Fibroblast of lung (primary cell): Measurements from ENCODE around the gene SLC4A9. TPM values are rescaled to one million over a fixed set of nuclear protein-coding genes. Genes with fewer than 3 reads are reported as not detected.

Source experiments
- DNase-seq, 2 donors: peaks; one replicate each; pipeline versions ENCODE4 v3.0.0 to v3.0.0-alpha.2; 2010; ENCODE audit warnings: low read depth in 2 of 2
- H2AFZ ChIP-seq: 2 replicates; pipeline ENCODE4 v1.5.1; 2012; ENCODE audit warnings: low read length, control low read depth, inconsistent platforms
- H3K27ac ChIP-seq: 2 replicates; pipeline ENCODE4 v1.5.1; 2011; ENCODE audit warnings: low read length, control low read depth; ENCODE audit not compliant: insufficient read depth
- H3K27me3 ChIP-seq: 2 replicates; pipeline ENCODE4 v1.5.1; 2011; ENCODE audit warnings: mild to moderate bottlenecking, low read length; ENCODE audit not compliant: control insufficient read depth, insufficient read depth
- H3K36me3 ChIP-seq: 2 replicates; pipeline ENCODE4 v1.5.1; 2011; ENCODE audit warnings: low read length; ENCODE audit not compliant: control insufficient read depth, insufficient read depth
- H3K4me1 ChIP-seq: 2 replicates; pipeline ENCODE4 v1.5.1; 2011; ENCODE audit warnings: low read length; ENCODE audit not compliant: control insufficient read depth, insufficient read depth; ENCODE audit errors: extremely low read depth
- H3K4me2 ChIP-seq: 2 replicates; pipeline ENCODE4 v1.5.1; 2011; ENCODE audit warnings: low read length, control low read depth; ENCODE audit not compliant: insufficient read depth; ENCODE audit errors: extremely low read depth
- H3K4me3 ChIP-seq, 4 experiments: fragments of 200-600 bp in 1 of 4; sonication (generic) in 1 of 4; replicated peaks in 1 of 4; 2 replicates each; pipeline ENCODE4 v1.5.1; 2011 to 2016; ENCODE audit warnings: low read length in 4 of 4, low read depth in 3 of 4, mild to moderate bottlenecking in 3 of 4, control low read depth in 2 of 4, inconsistent platforms in 1 of 4, mixed read lengths in 1 of 4; ENCODE audit not compliant: insufficient read depth in 1 of 4; ENCODE audit errors: control extremely low read depth in 1 of 4
- H3K79me2 ChIP-seq: 2 replicates; pipeline ENCODE4 v1.5.1; 2012; ENCODE audit warnings: mild to moderate bottlenecking, low read length, inconsistent platforms; ENCODE audit not compliant: control insufficient read depth, insufficient read depth
- H3K9ac ChIP-seq: 2 replicates; pipeline ENCODE4 v1.5.1; 2011; ENCODE audit warnings: mild to moderate bottlenecking, low read length, control low read depth; ENCODE audit not compliant: insufficient read depth
- H3K9me3 ChIP-seq: 2 replicates; pipeline ENCODE4 v1.5.1; 2012; ENCODE audit warnings: low read depth, low read length; ENCODE audit not compliant: control insufficient read depth, insufficient read depth
- H4K20me1 ChIP-seq: 2 replicates; pipeline ENCODE4 v1.5.1; 2011; ENCODE audit warnings: low read length; ENCODE audit not compliant: control insufficient read depth, insufficient read depth; ENCODE audit errors: extremely low read depth
- EZH2 ChIP-seq: IDR thresholded peaks from 2 replicates; pipeline ENCODE4 v1.5.1; 2012; ENCODE audit warnings: low read length, control low read depth, mild to moderate bottlenecking; ENCODE audit errors: missing control alignments
- polyA plus RNA-seq, 2 donors: library from polyadenylated mRNA; depleted of rRNA in 1 of 2; stranded (reverse) in 1 of 2; unstranded in 1 of 2; fragments of >200 nt; gene quantifications; 2 replicates each; pipeline ENCODE4 v1.2.1, GENCODE V29; 2011 to 2012; ENCODE audit warnings: missing spikeins in 1 of 2
- total RNA-seq: library from RNA; depleted of rRNA; stranded (reverse); fragments of >200 nt; gene quantifications from 2 replicates; pipeline ENCODE4 v1.2.1, GENCODE V29; 2014
- TF ChIP-seq, protein P1 (sequence below), 2 donors: IDR thresholded peaks in 1 of 2; conservative IDR thresholded peaks in 1 of 2; 1 replicate in 1 of 2; 2 replicates in 1 of 2; pipeline ENCODE4 v1.5.1; 2011 to 2012; ENCODE audit warnings: low read length in 2 of 2, control low read depth in 1 of 2, inconsistent platforms in 1 of 2, low read depth in 1 of 2, mild to moderate bottlenecking in 1 of 2

Gene SLC4A9
- total and polyA plus RNA-seq, 2 donors (not counting 1 experiment from before 2014, with no cell fraction given), result not detected

DNA sequence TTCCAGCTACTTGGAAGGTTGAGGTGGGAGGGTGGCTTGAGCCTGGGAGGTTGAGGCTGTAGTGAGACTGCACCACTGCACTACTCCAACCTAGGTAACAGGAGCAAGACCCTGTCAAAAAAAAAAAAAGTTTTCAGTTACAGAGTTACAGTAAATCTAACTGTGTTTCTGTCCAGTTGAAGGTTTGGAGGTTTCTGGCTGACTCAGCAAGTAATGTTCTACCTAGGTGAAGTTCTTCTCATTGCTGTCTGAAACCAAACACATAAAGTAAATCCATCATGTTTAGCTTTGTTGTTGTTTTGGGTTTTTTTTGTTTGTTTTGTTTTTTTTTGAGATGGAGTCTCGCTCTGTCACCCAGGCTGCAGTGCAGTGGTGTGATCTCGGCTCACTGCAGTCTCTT lies 33.7 kb downstream of the SLC4A9 start:
- Histone ChIP-seq H3K36me3 (no peaks in the 10 kb centered on the region), H4K20me1 (no peaks in the 10 kb centered on the region), H3K4me2 (no peak overlapping the region), H3K9me3 (no peaks in the 10 kb centered on the region), H3K9ac (no peak overlapping the region), H3K4me1 (no peaks in the 10 kb centered on the region), H3K27ac (no peak overlapping the region), H2AFZ (no peak overlapping the region), H3K27me3 (no peaks in the 10 kb centered on the region), H3K4me3 (no peak overlapping the region), H3K79me2 (no peaks in the 10 kb centered on the region)
- DNase-seq, result no peak
- TF ChIP-seq, protein P1, sequence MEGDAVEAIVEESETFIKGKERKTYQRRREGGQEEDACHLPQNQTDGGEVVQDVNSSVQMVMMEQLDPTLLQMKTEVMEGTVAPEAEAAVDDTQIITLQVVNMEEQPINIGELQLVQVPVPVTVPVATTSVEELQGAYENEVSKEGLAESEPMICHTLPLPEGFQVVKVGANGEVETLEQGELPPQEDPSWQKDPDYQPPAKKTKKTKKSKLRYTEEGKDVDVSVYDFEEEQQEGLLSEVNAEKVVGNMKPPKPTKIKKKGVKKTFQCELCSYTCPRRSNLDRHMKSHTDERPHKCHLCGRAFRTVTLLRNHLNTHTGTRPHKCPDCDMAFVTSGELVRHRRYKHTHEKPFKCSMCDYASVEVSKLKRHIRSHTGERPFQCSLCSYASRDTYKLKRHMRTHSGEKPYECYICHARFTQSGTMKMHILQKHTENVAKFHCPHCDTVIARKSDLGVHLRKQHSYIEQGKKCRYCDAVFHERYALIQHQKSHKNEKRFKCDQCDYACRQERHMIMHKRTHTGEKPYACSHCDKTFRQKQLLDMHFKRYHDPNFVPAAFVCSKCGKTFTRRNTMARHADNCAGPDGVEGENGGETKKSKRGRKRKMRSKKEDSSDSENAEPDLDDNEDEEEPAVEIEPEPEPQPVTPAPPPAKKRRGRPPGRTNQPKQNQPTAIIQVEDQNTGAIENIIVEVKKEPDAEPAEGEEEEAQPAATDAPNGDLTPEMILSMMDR (conservative IDR thresholded peaks at IDR 0.05 in 1 of 2, IDR thresholded peaks at IDR 0.05 in 1 of 2; ENCODE audit: low read depth in 1 of 2, low read length in 2 of 2), result no peak
- no peak for TF ChIP-seq EZH2

DNA sequence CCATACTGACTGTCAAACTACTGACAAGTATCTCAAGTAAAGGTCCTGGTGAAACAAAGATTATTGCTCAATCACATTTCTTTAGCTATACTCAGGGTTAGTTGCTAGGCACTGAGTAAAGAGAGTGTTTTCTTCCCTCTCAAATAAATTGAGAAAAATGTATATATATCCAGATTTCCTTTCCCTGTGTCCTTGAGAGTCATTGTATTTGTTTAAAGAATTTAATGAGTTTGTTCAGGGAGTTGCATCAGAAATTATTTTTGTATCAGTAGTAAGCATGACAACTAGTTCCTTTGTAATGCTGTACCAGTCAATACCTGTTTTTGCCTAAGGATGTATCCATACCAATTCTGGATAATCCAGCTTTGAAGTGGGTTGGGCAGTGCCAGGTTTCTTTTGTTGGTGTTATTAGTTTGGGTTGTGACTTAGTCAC lies 38.4 kb downstream of the SLC4A9 start:
- no peak overlapping the region for H3K4me2 ChIP-seq
- no peak overlapping the region for H3K27ac ChIP-seq
- TF ChIP-seq, protein P1 (conservative IDR thresholded peaks at IDR 0.05 in 1 of 2, IDR thresholded peaks at IDR 0.05 in 1 of 2; ENCODE audit: low read depth in 1 of 2, low read length in 2 of 2), result no peak
- no peak for TF ChIP-seq EZH2
- no peaks in the 10 kb centered on the region for H3K9me3 ChIP-seq
- H4K20me1 ChIP-seq, result no peaks in the 10 kb centered on the region
- no peak overlapping the region for H3K4me3 ChIP-seq
- H3K4me1 ChIP-seq, result no peaks in the 10 kb centered on the region
- peak in 1 of 2 donors; percentile 23 for DNase-seq
- H3K9ac ChIP-seq, result no peak overlapping the region
- no peaks in the 10 kb centered on the region for H3K27me3 ChIP-seq
- peaks cover 17% of the 10 kb centered on the region for H3K79me2 ChIP-seq
- no peaks in the 10 kb centered on the region for H3K36me3 ChIP-seq
- no peak overlapping the region for H2AFZ ChIP-seq

DNA sequence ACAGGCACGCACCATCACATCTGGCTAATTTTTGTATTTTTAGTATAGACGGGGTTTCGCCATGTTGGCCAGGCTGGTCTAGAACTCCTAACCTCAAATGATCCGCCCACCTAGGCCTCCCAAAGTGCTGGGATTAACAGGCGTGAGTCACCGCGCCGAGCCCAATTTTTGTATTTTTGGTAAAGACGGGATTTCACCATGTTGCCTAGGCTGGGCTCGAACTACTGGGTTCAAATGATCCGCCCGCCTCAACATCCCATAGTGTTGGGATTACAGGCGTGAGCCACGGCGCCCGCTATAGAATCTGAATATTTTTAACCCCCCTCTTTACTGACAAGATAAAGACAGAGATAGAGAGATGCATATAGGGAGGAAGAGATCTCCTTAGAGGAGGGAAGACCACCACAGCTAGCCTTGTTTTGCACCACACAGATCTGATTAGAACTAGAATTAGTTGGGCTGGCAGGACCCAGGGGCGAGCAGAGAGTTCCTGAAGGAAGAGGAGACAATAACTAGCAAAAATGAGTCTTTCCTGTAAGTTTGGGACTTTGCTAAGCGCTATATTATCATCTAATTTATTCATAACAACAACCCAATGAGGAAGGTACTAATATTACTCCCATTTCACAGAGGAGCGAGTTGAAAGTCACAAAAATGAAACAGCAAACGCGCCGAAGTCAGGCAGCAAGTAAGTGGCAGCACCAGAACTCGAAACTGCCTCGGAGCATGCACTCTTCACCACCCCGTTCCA lies 40.2 kb downstream of the SLC4A9 start:
- H3K9me3 ChIP-seq, result no peaks in the 10 kb centered on the region
- no peaks in the 10 kb centered on the region for H4K20me1 ChIP-seq
- no peaks in the 10 kb centered on the region for H3K27me3 ChIP-seq
- no peak for DNase-seq
- H3K27ac ChIP-seq, result peak overlapping the region; percentile 62
- peak overlapping the region; percentile 97 for H3K4me2 ChIP-seq
- H3K79me2 ChIP-seq, result peaks cover 35% of the 10 kb centered on the region
- no peak for TF ChIP-seq EZH2
- TF ChIP-seq, protein P1 (conservative IDR thresholded peaks at IDR 0.05 in 1 of 2, IDR thresholded peaks at IDR 0.05 in 1 of 2; ENCODE audit: low read depth in 1 of 2, low read length in 2 of 2), result no peak
- H3K36me3 ChIP-seq, result no peaks in the 10 kb centered on the region
- H3K4me3 ChIP-seq, result peak overlapping the region; percentile 72 to 99 (median 87)
- peaks cover 2% of the 10 kb centered on the region for H3K4me1 ChIP-seq
- peak overlapping the region; percentile 70 for H3K9ac ChIP-seq
- H2AFZ ChIP-seq, result peak overlapping the region; percentile 99
